GOT3 (cell line): Measurements from ENCODE around the gene MDH1.
"Not testable (repeated sequence)": the region's sequence is repeated elsewhere in the genome, so short reads cannot be mapped to it uniquely, and the experiment has no call there.

Experiments used
- DNase-seq: peaks from one replicate; lab custom pipeline; 2025; ENCODE audit warnings: mixed read lengths; lab: John Stamatoyannopoulos, UW

Gene MDH1

GRCh38 chr2:63589148-63589958 lies 590 bp downstream of the MDH1 start:
- no peak for DNase-seq

GRCh38 chr2:63590626-63591408 lies 2.1 kb downstream of the MDH1 start:
- DNase-seq = no peak

- DNase-seq = no peak
Measured at GRCh38 chr2:63591566-63592175, 2.9 kb downstream of the MDH1 start.

- DNase-seq = no peak
Measured at GRCh38 chr2:63594660-63595059, 5.9 kb downstream of the MDH1 start.

- DNase-seq = no peak
Measured at GRCh38 chr2:63596401-63596883, 7.7 kb downstream of the MDH1 start.

- no peak for DNase-seq
Measured at GRCh38 chr2:63598981-63599380, 10.2 kb downstream of the MDH1 start.

GRCh38 chr2:63600881-63601460 lies 12.2 kb downstream of the MDH1 start:
- DNase-seq = no peak

- DNase-seq = no peak
Measured at GRCh38 chr2:63604666-63605065, 15.9 kb downstream of the MDH1 start.

- not testable (repeated sequence) for DNase-seq
Measured at GRCh38 chr2:63608865-63609264, 20.1 kb downstream of the MDH1 start.

GRCh38 chr2:63610525-63610924 lies 21.8 kb downstream of the MDH1 start:
- no peak for DNase-seq

- DNase-seq = no peak
Measured at GRCh38 chr2:63613391-63613901, 24.7 kb downstream of the MDH1 start.

- DNase-seq = no peak
Measured at GRCh38 chr2:63614448-63614968, 25.7 kb downstream of the MDH1 start.

GRCh38 chr2:63614983-63615945 lies 26.5 kb downstream of the MDH1 start:
- DNase-seq = no peak

- DNase-seq = no peak
Measured at GRCh38 chr2:63617366-63617765, 28.6 kb downstream of the MDH1 start.

GRCh38 chr2:63619328-63619727 lies 30.6 kb downstream of the MDH1 start:
- no peak for DNase-seq

- DNase-seq = no peak
Measured at GRCh38 chr2:63622751-63623150, 34.0 kb downstream of the MDH1 start.

GRCh38 chr2:63623763-63624162 lies 35.0 kb downstream of the MDH1 start:
- not testable (repeated sequence) for DNase-seq

- no peak for DNase-seq
Measured at GRCh38 chr2:63627866-63628265, 39.1 kb downstream of the MDH1 start.

GRCh38 chr2:63628403-63628942 lies 39.7 kb downstream of the MDH1 start:
- DNase-seq = no peak

- DNase-seq = no peak
Measured at GRCh38 chr2:63631501-63631900, 42.7 kb downstream of the MDH1 start.
